SHP77 (cell line): ENCODE results near the gene SGCD.

Experiments
- DNase-seq, 2 experiments: peaks; one replicate each; lab custom pipeline; 2025; lab: John Stamatoyannopoulos, UW

SGCD gene

GRCh38 chr5:156779436-156779835, 452.5 kb downstream of the SGCD start:
- no peak for DNase-seq

- DNase-seq, result no peak
These were observed 456.1 kb downstream of the SGCD start for GRCh38 chr5:156783092-156783491.

GRCh38 chr5:156794687-156795086, 467.7 kb downstream of the SGCD start:
- no peak for DNase-seq

GRCh38 chr5:156798201-156798600, 471.2 kb downstream of the SGCD start:
- DNase-seq, result no peak

- DNase-seq, result no peak
These were observed 472.2 kb downstream of the SGCD start for GRCh38 chr5:156799171-156799570.

- DNase-seq, result no peak
These were observed 474.0 kb downstream of the SGCD start for GRCh38 chr5:156800929-156801328.

- no peak for DNase-seq
These were observed 475.5 kb downstream of the SGCD start for GRCh38 chr5:156802501-156802900.

GRCh38 chr5:156803404-156803803, 476.4 kb downstream of the SGCD start:
- DNase-seq, result no peak

GRCh38 chr5:156812959-156813358, 486.0 kb downstream of the SGCD start:
- DNase-seq, result no peak

- peak; percentile 8 for DNase-seq
These were observed 489.1 kb downstream of the SGCD start for GRCh38 chr5:156815988-156816599.
